Stimulated activated effector memory CD8-positive, alpha-beta T cell treated with anti-CD3 and anti-CD28 coated beads, Interleukin-12 subunit alpha, Interleukin-12 subunit beta, amount 100 ng/mL, for 72 hours (primary cell): Measurements from ENCODE around the gene RAB28.

Experiments used
- ATAC-seq: fragments of 150-1000 bp; cut with Tn5 transposase; 2 replicates; pipeline ENCODE4 v1.10.0; 2021
- DNase-seq, 2 donors: peaks; one replicate each; pipeline ENCODE4 v3.0.0; 2021 to 2022; ENCODE audit warnings: low spot score in 2 of 2
- H3K27ac Mint-ChIP-seq: one replicate; pipeline ENCODE4 v1.8.0; 2022; ENCODE audit warnings: mild to moderate bottlenecking, mixed read lengths
- H3K36me3 Mint-ChIP-seq: one replicate; pipeline ENCODE4 v1.8.0; 2022; ENCODE audit warnings: mild to moderate bottlenecking, mixed read lengths
- H3K4me1 Mint-ChIP-seq: one replicate; pipeline ENCODE4 v1.8.0; 2022; ENCODE audit warnings: mixed read lengths
- H3K4me3 Mint-ChIP-seq: one replicate; pipeline ENCODE4 v1.8.0; 2022; ENCODE audit warnings: mild to moderate bottlenecking, mixed read lengths
- H3K9me3 Mint-ChIP-seq: one replicate; pipeline ENCODE4 v1.8.0; 2022; ENCODE audit warnings: mixed read lengths

Gene RAB28

GRCh38 chr4:13481569-13481968, 2.6 kb downstream of the RAB28 start:
- DNase-seq (no peak), ATAC-seq (no peak)
- H3K27ac Mint-ChIP-seq = no peak overlapping the region
- peaks cover 28% of the 10 kb centered on the region for H3K4me1 Mint-ChIP-seq
- H3K4me3 Mint-ChIP-seq = peak overlapping the region; percentile 8
- peaks cover 20% of the 10 kb centered on the region for H3K36me3 Mint-ChIP-seq
- no peaks in the 10 kb centered on the region for H3K9me3 Mint-ChIP-seq

- DNase-seq (no peak), ATAC-seq (no peak)
- peaks cover 20% of the 10 kb centered on the region for H3K36me3 Mint-ChIP-seq
- peaks cover 23% of the 10 kb centered on the region for H3K4me1 Mint-ChIP-seq
- H3K4me3 Mint-ChIP-seq = no peak overlapping the region
- no peaks in the 10 kb centered on the region for H3K9me3 Mint-ChIP-seq
- H3K27ac Mint-ChIP-seq = no peak overlapping the region
These were observed 5.4 kb downstream of the RAB28 start for GRCh38 chr4:13478707-13479106.

GRCh38 chr4:13478131-13478530, 6.0 kb downstream of the RAB28 start:
- H3K9me3 Mint-ChIP-seq = no peaks in the 10 kb centered on the region
- H3K4me3 Mint-ChIP-seq = no peak overlapping the region
- peaks cover 20% of the 10 kb centered on the region for H3K36me3 Mint-ChIP-seq
- no peak overlapping the region for H3K27ac Mint-ChIP-seq
- DNase-seq (no peak), ATAC-seq (no peak)
- H3K4me1 Mint-ChIP-seq = peaks cover 19% of the 10 kb centered on the region

- Mint-ChIP-seq H3K4me1 (peaks cover 11% of the 10 kb centered on the region), H3K4me3 (no peak overlapping the region), H3K27ac (no peak overlapping the region), H3K9me3 (no peaks in the 10 kb centered on the region), H3K36me3 (peaks cover 20% of the 10 kb centered on the region)
- ATAC-seq (peak; percentile 98), DNase-seq (no peak)
These were observed 7.2 kb downstream of the RAB28 start for GRCh38 chr4:13476915-13477314.

- Mint-ChIP-seq H3K4me1 (peaks cover 5% of the 10 kb centered on the region), H3K9me3 (no peaks in the 10 kb centered on the region), H3K27ac (no peak overlapping the region), H3K36me3 (peaks cover 14% of the 10 kb centered on the region), H3K4me3 (no peak overlapping the region)
- no peak for ATAC-seq
- DNase-seq = no peak
These were observed 8.0 kb downstream of the RAB28 start for GRCh38 chr4:13476152-13476551.

GRCh38 chr4:13471400-13471799, 12.7 kb downstream of the RAB28 start:
- Mint-ChIP-seq H3K27ac (no peak overlapping the region), H3K4me3 (no peak overlapping the region), H3K9me3 (no peaks in the 10 kb centered on the region), H3K36me3 (peaks cover 6% of the 10 kb centered on the region), H3K4me1 (peaks cover 6% of the 10 kb centered on the region)
- DNase-seq (no peak), ATAC-seq (no peak)

- H3K9me3 Mint-ChIP-seq = peaks cover 2% of the 10 kb centered on the region
- H3K4me3 Mint-ChIP-seq = no peak overlapping the region
- H3K27ac Mint-ChIP-seq = no peak overlapping the region
- H3K36me3 Mint-ChIP-seq = peaks cover 10% of the 10 kb centered on the region
- peaks cover 15% of the 10 kb centered on the region for H3K4me1 Mint-ChIP-seq
- DNase-seq (no peak), ATAC-seq (peak; percentile 32)
These were observed 13.8 kb downstream of the RAB28 start for GRCh38 chr4:13470379-13470778.

- peaks cover 2% of the 10 kb centered on the region for H3K9me3 Mint-ChIP-seq
- H3K4me3 Mint-ChIP-seq = no peak overlapping the region
- DNase-seq = no peak
- H3K36me3 Mint-ChIP-seq = peaks cover 11% of the 10 kb centered on the region
- no peak overlapping the region for H3K27ac Mint-ChIP-seq
- H3K4me1 Mint-ChIP-seq = peaks cover 28% of the 10 kb centered on the region
- no peak for ATAC-seq
These were observed 19.2 kb downstream of the RAB28 start for GRCh38 chr4:13464973-13465372.

- peaks cover 15% of the 10 kb centered on the region for H3K36me3 Mint-ChIP-seq
- H3K4me1 Mint-ChIP-seq = peaks cover 28% of the 10 kb centered on the region
- no peak overlapping the region for H3K27ac Mint-ChIP-seq
- H3K4me3 Mint-ChIP-seq = no peak overlapping the region
- ATAC-seq (peak; percentile 64), DNase-seq (no peak)
- peaks cover 2% of the 10 kb centered on the region for H3K9me3 Mint-ChIP-seq
These were observed 19.6 kb downstream of the RAB28 start for GRCh38 chr4:13464543-13464942.

- Mint-ChIP-seq H3K27ac (no peak overlapping the region), H3K9me3 (peaks cover 2% of the 10 kb centered on the region), H3K36me3 (peaks cover 21% of the 10 kb centered on the region), H3K4me3 (no peak overlapping the region), H3K4me1 (peaks cover 28% of the 10 kb centered on the region)
- no peak for DNase-seq
- no peak for ATAC-seq
These were observed 22.8 kb downstream of the RAB28 start for GRCh38 chr4:13461191-13461905.

GRCh38 chr4:13455411-13455810, 28.7 kb downstream of the RAB28 start:
- Mint-ChIP-seq H3K36me3 (peaks cover 24% of the 10 kb centered on the region), H3K4me1 (peaks cover 14% of the 10 kb centered on the region), H3K4me3 (no peak overlapping the region), H3K9me3 (peaks cover 6% of the 10 kb centered on the region), H3K27ac (no peak overlapping the region)
- ATAC-seq = no peak
- DNase-seq = no peak

- no peak overlapping the region for H3K4me3 Mint-ChIP-seq
- no peak overlapping the region for H3K27ac Mint-ChIP-seq
- H3K9me3 Mint-ChIP-seq = peaks cover 6% of the 10 kb centered on the region
- ATAC-seq (no peak), DNase-seq (no peak)
- peaks cover 14% of the 10 kb centered on the region for H3K4me1 Mint-ChIP-seq
- H3K36me3 Mint-ChIP-seq = peaks cover 22% of the 10 kb centered on the region
These were observed 29.4 kb downstream of the RAB28 start for GRCh38 chr4:13454786-13455185.

- peaks cover 13% of the 10 kb centered on the region for H3K36me3 Mint-ChIP-seq
- H3K4me3 Mint-ChIP-seq = no peak overlapping the region
- no peak overlapping the region for H3K27ac Mint-ChIP-seq
- ATAC-seq (no peak), DNase-seq (no peak)
- H3K9me3 Mint-ChIP-seq = peaks cover 6% of the 10 kb centered on the region
- H3K4me1 Mint-ChIP-seq = peaks cover 14% of the 10 kb centered on the region
These were observed 31.1 kb downstream of the RAB28 start for GRCh38 chr4:13452927-13453579.

GRCh38 chr4:13449590-13449989, 34.5 kb downstream of the RAB28 start:
- ATAC-seq = no peak
- H3K9me3 Mint-ChIP-seq = peaks cover 10% of the 10 kb centered on the region

GRCh38 chr4:13445841-13446790, 38.0 kb downstream of the RAB28 start:
- Mint-ChIP-seq H3K9me3 (peaks cover 4% of the 10 kb centered on the region), H3K4me3 (no peak overlapping the region), H3K4me1 (peaks cover 15% of the 10 kb centered on the region), H3K27ac (no peak overlapping the region), H3K36me3 (no peaks in the 10 kb centered on the region)
- DNase-seq = no peak
- no peak for ATAC-seq

More at GRCh38 chr4:13449590-13449989, 34.5 kb downstream of the RAB28 start:
- no peak for DNase-seq
- H3K36me3 Mint-ChIP-seq = no peaks in the 10 kb centered on the region
- H3K4me3 Mint-ChIP-seq = no peak overlapping the region
- peaks cover 23% of the 10 kb centered on the region for H3K4me1 Mint-ChIP-seq
- H3K27ac Mint-ChIP-seq = no peak overlapping the region
